GM12878 (cell line): ENCODE measurements around the gene STX1A. TPM values are rescaled to one million over a fixed set of nuclear protein-coding genes. Genes with fewer than 3 reads are reported as not detected.

Experiments
- ATAC-seq: fragments of 200-7000 bp; cut with Tn5 transposase; 3 replicates; pipeline ENCODE4 v1.9.1; 2020; ENCODE audit warnings: mild to moderate bottlenecking, moderate library complexity
- BruUV-seq: library from RNA; stranded (reverse); fragments of 400-500 nt; replicated peaks from 2 replicates; lab custom pipeline; 2021; lab: Mats Ljungman, UMichigan
- CTCF ChIA-PET: fragments of 300-600 bp; sonication (Branson Sonifier 250); formaldehyde crosslinking; extraction: SDS; loops from one replicate; lab custom pipeline; 2021; ENCODE audit warnings: inconsistent platforms; lab: Yijun Ruan, JAX
- POLR2A ChIA-PET: fragments of 350-600 bp; formaldehyde crosslinking; extraction: SDS; loops from one replicate; lab custom pipeline; 2021; ENCODE audit warnings: inconsistent platforms; lab: Charles Lee
- RAD21 ChIA-PET: fragments of 300-600 bp; sonication (Branson Sonifier 250); formaldehyde crosslinking; loops from one replicate; lab custom pipeline; 2023; ENCODE audit warnings: antibody characterized with exemption; ENCODE audit not compliant: unreplicated experiment; lab: Charles Lee
- SMC1A ChIA-PET: fragments of 300-600 bp; sonication (Branson Sonifier 250); formaldehyde crosslinking; loops from one replicate; lab custom pipeline; 2023; ENCODE audit not compliant: unreplicated experiment, uncharacterized antibody; lab: Charles Lee
- DNase-seq: peaks from one replicate; pipeline ENCODE4 v3.0.0-alpha.2; 2011; ENCODE audit warnings: low read depth, low spot score
- FAIRE-seq: peaks from 3 replicates; lab custom pipeline; 2011; peaks lifted over from hg19 to GRCh38; lab: Jason Lieb, UNC
- H2AFZ ChIP-seq: 2 replicates; pipeline ENCODE4 v1.6.0; 2011; ENCODE audit warnings: low read depth, low read length, control low read depth; ENCODE audit not compliant: control insufficient read depth
- H3K27ac ChIP-seq: 2 replicates; pipeline ENCODE4 v1.5.1; 2011; ENCODE audit warnings: control low read depth; ENCODE audit not compliant: control insufficient read depth, insufficient read depth
- H3K27me3 ChIP-seq, 2 experiments: replicated peaks in 1 of 2; 2 replicates each; pipeline versions ENCODE4 v1.6.0 to v1.6.1; 2011; ENCODE audit warnings: low read length in 1 of 2; ENCODE audit not compliant: control insufficient read depth in 2 of 2, insufficient read depth in 2 of 2
- H3K36me3 ChIP-seq, 2 experiments: 2 replicates each; pipeline ENCODE4 v1.5.1; 2011; ENCODE audit warnings: low read length in 1 of 2; ENCODE audit not compliant: control insufficient read depth in 2 of 2, insufficient read depth in 2 of 2
- H3K4me1 ChIP-seq: 2 replicates; pipeline ENCODE4 v1.6.1; 2011; ENCODE audit warnings: mild to moderate bottlenecking, low read length, moderate library complexity, mixed read lengths; ENCODE audit not compliant: control insufficient read depth, insufficient read depth
- H3K4me2 ChIP-seq: 2 replicates; pipeline ENCODE4 v1.6.0; 2011; ENCODE audit warnings: control low read depth; ENCODE audit not compliant: control insufficient read depth, insufficient read depth
- H3K4me3 ChIP-seq: fragments of 200-600 bp; sonication (generic); 2 replicates; pipeline ENCODE4 v1.5.1; 2016
- H3K79me2 ChIP-seq: 2 replicates; pipeline ENCODE4 v1.6.0; 2011; ENCODE audit warnings: low read length; ENCODE audit not compliant: control insufficient read depth, insufficient read depth
- H3K9ac ChIP-seq: 2 replicates; pipeline ENCODE4 v1.8.0; 2011; ENCODE audit warnings: low read length, control low read depth, mixed read lengths; ENCODE audit not compliant: control insufficient read depth, insufficient read depth
- H3K9me3 ChIP-seq: replicated peaks from 3 replicates; pipeline ENCODE4 v1.5.1; 2011; ENCODE audit warnings: mild to moderate bottlenecking, low read length; ENCODE audit not compliant: control insufficient read depth, insufficient read depth
- H4K20me1 ChIP-seq: 2 replicates; pipeline ENCODE4 v1.6.0; 2011; ENCODE audit not compliant: control insufficient read depth, insufficient read depth
- ASH2L ChIP-seq: fragments of 300-600, 200-600 bp; sonication (generic); IDR thresholded peaks from 2 replicates; pipeline ENCODE4 v1.6.1; 2017; ENCODE audit warnings: low read depth, mild to moderate bottlenecking, borderline replicate concordance
- BACH1 ChIP-seq: fragments of 450-650 bp; IDR thresholded peaks from 2 replicates; pipeline ENCODE4 v1.6.1; 2017; ENCODE audit warnings: mild to moderate bottlenecking, borderline replicate concordance
- PAX8 ChIP-seq: fragments of 450-650 bp; IDR thresholded peaks from 2 replicates; pipeline ENCODE4 v1.6.1; 2017; ENCODE audit warnings: mild to moderate bottlenecking, moderate library complexity
- RAD21 ChIP-seq: IDR thresholded peaks from 2 replicates; pipeline ENCODE4 v1.6.1; 2011; ENCODE audit warnings: mild to moderate bottlenecking, low read depth, low read length, moderate library complexity; ENCODE audit not compliant: insufficient read depth
- RUNX3 ChIP-seq: IDR thresholded peaks from 2 replicates; pipeline ENCODE4 v1.6.1; 2012; ENCODE audit warnings: low read length, inconsistent platforms
- SIN3A ChIP-seq: IDR thresholded peaks from 2 replicates; pipeline ENCODE4 v1.6.1; 2012; ENCODE audit warnings: low read depth, low read length, improper control_type of control experiment
- ZNF384 ChIP-seq: IDR thresholded peaks from 2 replicates; pipeline ENCODE4 v1.6.1; 2012; ENCODE audit warnings: low read depth, mild to moderate bottlenecking, low read length, improper control_type of control experiment, borderline replicate concordance
- WGBS: methylation state at CpG from one replicate; pipeline ENCODE4 v1.1.6; 2016; ENCODE audit warnings: low lambda C conversion rate; ENCODE audit not compliant: insufficient replicate concordance, insufficient coverage; ENCODE audit errors: missing lambda C conversion rate; 5-methylcytosine and 5-hydroxymethylcytosine counted together
- in situ Hi-C: fragments of 300-500 bp; cut with MboI; formaldehyde crosslinking; loops from 9 replicates; pipeline ENCODE4 v1.14.3; 2018; ENCODE audit warnings: mixed read lengths
- intact Hi-C: fragments of 100-400 bp; cut with micrococcal nuclease; formaldehyde crosslinking; loops from one replicate; pipeline ENCODE4 v1.14.2; 2022; ENCODE audit not compliant: unreplicated experiment
- polyA plus RNA-seq, 11 experiments: library from polyadenylated mRNA; depleted of rRNA in 4 of 11; unstranded in 6 of 11; stranded (reverse) in 5 of 11; fragments of >200 nt; fragmentation: Nextera tagmentation in 4 of 11; fragmentation: Illumina TruSeq in 1 of 11; extraction: Ambion mirVana in 4 of 11; extraction: Trizol in 1 of 11; gene quantifications; 1 replicate in 1 of 11; 2 replicates in 10 of 11; pipeline versions ENCODE4 v1.2.1 to v1.2.3, GENCODE V29; 2011 to 2016; ENCODE audit warnings: inconsistent platforms in 2 of 11, missing spikeins in 2 of 11, low read depth in 1 of 11
- total RNA-seq, 4 experiments: library from RNA; depleted of rRNA in 3 of 4; stranded (reverse); fragments of >200 nt in 3 of 4; fragmentation: Illumina TruSeq in 1 of 4; extraction: Trizol in 1 of 4; gene quantifications; 2 replicates each; pipeline versions ENCODE4 v1.2.1 to v1.2.3, GENCODE V29; 2013 to 2021
- TF ChIP-seq, protein P1 (sequence below), 3 experiments: IDR thresholded peaks in 2 of 3; conservative IDR thresholded peaks in 1 of 3; 2 replicates each; pipeline ENCODE4 v1.5.1; 2011; ENCODE audit warnings: low read depth in 3 of 3, low read length in 3 of 3, mild to moderate bottlenecking in 3 of 3, control low read depth in 2 of 3, moderate library complexity in 2 of 3, inconsistent platforms in 1 of 3, mixed read lengths in 1 of 3; ENCODE audit not compliant: control insufficient read depth in 2 of 3, insufficient read depth in 1 of 3; ENCODE audit errors: extremely low read depth in 1 of 3

The STX1A gene
- total and polyA plus RNA-seq, 10 of the 15 experiments (the other 5 are each of a cell fraction or from before 2014, with no cell fraction given) = 0.15 to 5.3 (median 2.5) TPM

DNA sequence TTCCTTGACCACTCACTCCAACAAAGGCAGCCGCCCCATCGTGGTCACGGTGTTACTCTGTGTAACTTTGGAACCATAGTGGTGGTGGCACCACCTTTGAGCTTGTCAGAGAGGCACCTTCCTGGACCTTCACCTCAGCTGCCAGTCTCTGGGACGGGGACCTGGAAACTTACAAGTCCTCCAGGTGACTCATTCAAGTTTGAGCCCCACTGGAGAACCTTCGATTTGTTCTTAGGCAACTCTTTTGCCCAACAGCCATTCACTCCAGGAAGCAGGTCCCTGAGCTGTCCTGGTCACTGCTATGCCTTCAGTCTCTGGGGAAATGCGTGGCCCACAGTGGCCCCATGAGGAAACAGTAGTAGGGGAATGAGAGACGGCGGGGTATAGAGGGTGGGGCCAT is 17.2 kb downstream of the STX1A start (continued):
- TF ChIP-seq, protein P1, sequence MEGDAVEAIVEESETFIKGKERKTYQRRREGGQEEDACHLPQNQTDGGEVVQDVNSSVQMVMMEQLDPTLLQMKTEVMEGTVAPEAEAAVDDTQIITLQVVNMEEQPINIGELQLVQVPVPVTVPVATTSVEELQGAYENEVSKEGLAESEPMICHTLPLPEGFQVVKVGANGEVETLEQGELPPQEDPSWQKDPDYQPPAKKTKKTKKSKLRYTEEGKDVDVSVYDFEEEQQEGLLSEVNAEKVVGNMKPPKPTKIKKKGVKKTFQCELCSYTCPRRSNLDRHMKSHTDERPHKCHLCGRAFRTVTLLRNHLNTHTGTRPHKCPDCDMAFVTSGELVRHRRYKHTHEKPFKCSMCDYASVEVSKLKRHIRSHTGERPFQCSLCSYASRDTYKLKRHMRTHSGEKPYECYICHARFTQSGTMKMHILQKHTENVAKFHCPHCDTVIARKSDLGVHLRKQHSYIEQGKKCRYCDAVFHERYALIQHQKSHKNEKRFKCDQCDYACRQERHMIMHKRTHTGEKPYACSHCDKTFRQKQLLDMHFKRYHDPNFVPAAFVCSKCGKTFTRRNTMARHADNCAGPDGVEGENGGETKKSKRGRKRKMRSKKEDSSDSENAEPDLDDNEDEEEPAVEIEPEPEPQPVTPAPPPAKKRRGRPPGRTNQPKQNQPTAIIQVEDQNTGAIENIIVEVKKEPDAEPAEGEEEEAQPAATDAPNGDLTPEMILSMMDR (IDR thresholded peaks at IDR 0.05 in 2 of 3, conservative IDR thresholded peaks at IDR 0.05 in 1 of 3; ENCODE audit: control insufficient read depth in 2 of 3, extremely low read depth in 1 of 3, insufficient read depth in 1 of 3, low read depth in 3 of 3, low read length in 3 of 3) = no peak
- no peak for TF ChIP-seq SIN3A
- TF ChIP-seq RUNX3 = no peak
- no peak for TF ChIP-seq ZNF384
- no peak for TF ChIP-seq BACH1
- TF ChIP-seq ASH2L = no peak

GRCh38 chr7:73701357-73701995 is 18.0 kb downstream of the STX1A start:
- TF ChIP-seq PAX8 (no peak), RAD21 (peak; percentile 10; the same call in 1 of the 2 replicates)
- TF ChIP-seq, protein P1 (IDR thresholded peaks at IDR 0.05 in 2 of 3, conservative IDR thresholded peaks at IDR 0.05 in 1 of 3; ENCODE audit: control insufficient read depth in 2 of 3, extremely low read depth in 1 of 3, insufficient read depth in 1 of 3, low read depth in 3 of 3, low read length in 3 of 3) = peak; percentile 31 to 70 (median 61); a peak in 5 of 6 replicates
- Histone ChIP-seq H4K20me1 (no peaks in the 10 kb centered on the region), H3K4me1 (no peaks in the 10 kb centered on the region), H3K4me2 (no peak overlapping the region), H3K27ac (no peak overlapping the region), H3K4me3 (no peak overlapping the region), H3K9ac (no peak overlapping the region), H3K79me2 (no peaks in the 10 kb centered on the region), H3K36me3 (peaks cover 2 to 22% of the 10 kb centered on the region in 2 experiments), H3K27me3 (no peaks in the 10 kb centered on the region), H2AFZ (no peak overlapping the region), H3K9me3 (no peaks in the 10 kb centered on the region)
- SMC1A ChIA-PET = interaction anchor here (1.2 kb wide), 1 partner anchor 33 kb away, joined by 3 read pairs; no protein-coding TSS in a partner anchor
- BruUV-seq = no TSS peak
- DNase-seq = no peak
- RAD21 ChIA-PET = interaction anchor here (0.8 kb wide), 1 partner anchor 95 kb away, joined by 3 read pairs; no protein-coding TSS in a partner anchor
- POLR2A ChIA-PET = no interaction called here
- CTCF ChIA-PET = interaction anchor here (0.7 to 2.0 kb wide), 4 partner anchors 9 to 33 kb away, joined by 3 to 7 read pairs (median 5); no protein-coding TSS in a partner anchor
- no peak for FAIRE-seq
- in situ Hi-C loops = no loop called here
- peak; percentile 70 for ATAC-seq
- WGBS = 90% methylated on average over 12 of the region's 13 CpGs
- intact Hi-C loops = no loop called here
